Tibial nerve (tissue), 4 donors: ENCODE data around the gene PLCH2. TPM values are rescaled to one million over a fixed set of nuclear protein-coding genes. Genes with fewer than 3 reads are reported as not detected.

Experiments
- DNase-seq, 2 donors: peaks; one replicate each; pipeline ENCODE4 v3.0.0-alpha.2; 2019; ENCODE audit warnings: low spot score in 2 of 2
- H3K27ac ChIP-seq, 4 donors: fragments of 200-600 bp; sonication (generic) in 3 of 4; one replicate each; pipeline ENCODE4 v1.5.1; 2017 to 2019; ENCODE audit warnings: mild to moderate bottlenecking in 1 of 4
- H3K27me3 ChIP-seq, 2 donors: fragments of 200-600 bp; sonication (generic) in 1 of 2; one replicate each; pipeline versions ENCODE4 v1.5.1 to v1.6.0; 2017 to 2019
- H3K36me3 ChIP-seq, 3 donors: fragments of 200-600 bp; sonication (generic); one replicate each; pipeline ENCODE4 v1.5.1; 2018 to 2019
- H3K4me1 ChIP-seq, 4 donors: fragments of 200-600 bp; sonication (generic) in 3 of 4; one replicate each; pipeline ENCODE4 v1.5.1; 2017 to 2019
- H3K4me3 ChIP-seq, 4 donors: fragments of 200-600 bp; sonication (generic) in 3 of 4; one replicate each; pipeline ENCODE4 v1.5.1; 2017 to 2019; ENCODE audit warnings: mild to moderate bottlenecking in 1 of 4, moderate library complexity in 1 of 4
- H3K9me3 ChIP-seq, 4 donors: fragments of 200-600 bp; sonication (generic) in 3 of 4; one replicate each; pipeline ENCODE4 v1.5.1; 2017 to 2019
- CTCF ChIP-seq, 5 experiments: fragments of 200-600 bp in 3 of 5; fragments of 450-650 bp in 2 of 5; sonication (generic) in 3 of 5; IDR thresholded peaks; one replicate each; pipeline ENCODE4 v1.5.1; 2016 to 2019; ENCODE audit warnings: antibody characterized with exemption in 5 of 5, mild to moderate bottlenecking in 3 of 5, moderate library complexity in 2 of 5
- EP300 ChIP-seq, 2 donors: sonication (generic); formaldehyde crosslinking; IDR thresholded peaks; one replicate each; pipeline ENCODE4 v1.6.1; 2017; ENCODE audit warnings: antibody characterized with exemption in 2 of 2, mild to moderate bottlenecking in 1 of 2
- POLR2A ChIP-seq, 2 donors: fragments of 450-650 bp; IDR thresholded peaks; one replicate each; pipeline ENCODE4 v1.6.1; 2017; ENCODE audit warnings: antibody characterized with exemption in 2 of 2, mild to moderate bottlenecking in 2 of 2, moderate library complexity in 2 of 2
- WGBS, 2 donors: methylation state at CpG; one replicate each; pipeline ENCODE4 v1.1.5; 2018; 5-methylcytosine and 5-hydroxymethylcytosine counted together
- total RNA-seq, 4 donors: library from RNA; depleted of rRNA; stranded (reverse); fragments of >200 nt; gene quantifications; one replicate each; pipeline ENCODE4 v1.1.0, GENCODE V29; 2016

PLCH2 gene
- total RNA-seq, 4 donors from 2014 or later = 0.21 to 0.59 (median 0.26) TPM

GRCh38 chr1:2508180-2508579 lies 32.1 kb downstream of the PLCH2 start:
- peaks cover 0 to 20% of the 10 kb centered on the region in 2 donors for H3K27me3 ChIP-seq
- whole genome bisulfite sequencing, 2 donors = 77 to 87% methylated on average over 20 to 24 of the region's 24 CpGs
- H3K36me3 ChIP-seq = peaks cover 0 to 62% (median 34%) of the 10 kb centered on the region in 3 donors
- H3K4me3 ChIP-seq = no peak overlapping the region
- H3K9me3 ChIP-seq = no peaks in the 10 kb centered on the region
- TF ChIP-seq EP300 (IDR thresholded peaks at IDR 0.05) (no peak), POLR2A (IDR thresholded peaks at IDR 0.05) (no peak)
- no peak overlapping the region for H3K27ac ChIP-seq
- H3K4me1 ChIP-seq = peaks cover 0 to 26% (median 4%) of the 10 kb centered on the region in 4 donors
- DNase-seq = no peak

- Histone ChIP-seq H3K27ac (no peak overlapping the region), H3K4me3 (no peak overlapping the region), H3K36me3 (peaks cover 2 to 68% (median 39%) of the 10 kb centered on the region in 3 donors), H3K27me3 (peaks cover 0 to 14% of the 10 kb centered on the region in 2 donors), H3K4me1 (peaks cover 0 to 24% (median 4%) of the 10 kb centered on the region in 4 donors), H3K9me3 (no peaks in the 10 kb centered on the region)
- TF ChIP-seq CTCF (IDR thresholded peaks at IDR 0.05) = no peak
- TF ChIP-seq EP300 (IDR thresholded peaks at IDR 0.05) = no peak
- no peak for TF ChIP-seq POLR2A (IDR thresholded peaks at IDR 0.05)
- no peak for DNase-seq
- 94 to 95% methylated on average over 24 to 29 of the region's 29 CpGs for WGBS, 2 donors
Observed at GRCh38 chr1:2508751-2509150, 32.7 kb downstream of the PLCH2 start.

GRCh38 chr1:2509589-2509988 lies 33.5 kb downstream of the PLCH2 start:
- peaks cover 2 to 76% (median 41%) of the 10 kb centered on the region in 3 donors for H3K36me3 ChIP-seq
- WGBS, 2 donors = 84 to 90% methylated on average over 8 to 11 of the region's 11 CpGs

GRCh38 chr1:2510366-2511155 lies 34.5 kb downstream of the PLCH2 start:
- H3K4me3 ChIP-seq = no peak overlapping the region
- H3K4me1 ChIP-seq = peaks cover 0 to 13% (median 0%) of the 10 kb centered on the region in 4 donors
- no peaks in the 10 kb centered on the region for H3K27me3 ChIP-seq
- H3K36me3 ChIP-seq = peaks cover 2 to 86% (median 44%) of the 10 kb centered on the region in 3 donors
- H3K27ac ChIP-seq = no peak overlapping the region
- H3K9me3 ChIP-seq = no peaks in the 10 kb centered on the region
- TF ChIP-seq CTCF (IDR thresholded peaks at IDR 0.05) (no peak), EP300 (IDR thresholded peaks at IDR 0.05) (no peak), POLR2A (IDR thresholded peaks at IDR 0.05) (no peak)
- DNase-seq = no peak
- WGBS, 2 donors = 91 to 96% methylated on average over 26 of the region's 27 CpGs

More at GRCh38 chr1:2509589-2509988, 33.5 kb downstream of the PLCH2 start:
- no peak overlapping the region for H3K27ac ChIP-seq
- H3K4me3 ChIP-seq = no peak overlapping the region
- H3K27me3 ChIP-seq = peaks cover 0 to 6% of the 10 kb centered on the region in 2 donors
- no peak for DNase-seq
- no peaks in the 10 kb centered on the region for H3K9me3 ChIP-seq
- peaks cover 0 to 21% (median 3%) of the 10 kb centered on the region in 4 donors for H3K4me1 ChIP-seq
- TF ChIP-seq POLR2A (IDR thresholded peaks at IDR 0.05) = no peak

GRCh38 chr1:2512862-2513421 lies 36.9 kb downstream of the PLCH2 start:
- 86 to 92% methylated on average over 18 to 29 of the region's 31 CpGs for WGBS, 2 donors
- H3K4me1 ChIP-seq = no peaks in the 10 kb centered on the region
- no peak for DNase-seq
- H3K27ac ChIP-seq = no peak overlapping the region
- peaks cover 7 to 100% (median 58%) of the 10 kb centered on the region in 3 donors for H3K36me3 ChIP-seq
- H3K4me3 ChIP-seq = no peak overlapping the region
- no peaks in the 10 kb centered on the region for H3K27me3 ChIP-seq
- no peak for TF ChIP-seq POLR2A (IDR thresholded peaks at IDR 0.05)
- TF ChIP-seq CTCF (IDR thresholded peaks at IDR 0.05) = no peak
- TF ChIP-seq EP300 (IDR thresholded peaks at IDR 0.05) = no peak
- H3K9me3 ChIP-seq = no peaks in the 10 kb centered on the region
